ENCODE results near the gene PHYKPL. TPM values are rescaled to one million over a fixed set of nuclear protein-coding genes. Genes with fewer than 3 reads are reported as not detected.

Gene PHYKPL
- total RNA-seq, 4 donors from 2014 or later = 25.0 to 54.6 (median 33.7) TPM

DNA sequence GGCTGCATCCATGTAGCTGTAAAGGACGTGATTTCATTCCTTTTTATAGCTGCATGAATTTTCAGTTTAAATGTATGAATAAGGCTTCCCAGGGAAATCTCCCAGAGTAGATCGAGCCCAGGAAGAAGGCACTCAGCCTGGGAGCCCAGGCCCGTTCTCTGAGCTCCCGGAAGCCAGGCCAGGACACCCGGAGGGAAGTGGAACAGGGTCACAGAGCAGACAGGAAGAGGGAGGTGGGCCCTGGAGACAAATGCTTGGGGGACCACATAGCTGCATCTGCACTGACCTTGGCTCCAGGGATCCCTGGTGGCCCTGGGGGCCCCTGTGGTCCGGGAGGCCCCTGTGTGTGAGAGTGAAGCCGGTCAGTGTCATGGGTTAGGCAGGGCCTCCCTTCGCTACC is 19.7 kb upstream of the PHYKPL start:
- no peaks in the 10 kb centered on the region for H3K27me3 ChIP-seq
- DNase-seq (no peak), ATAC-seq (no peak)
- TF ChIP-seq POLR2A (IDR thresholded peaks at IDR 0.05) = no peak
- TF ChIP-seq CTCF (IDR thresholded peaks at IDR 0.05 in 4 of 5, conservative IDR thresholded peaks at IDR 0.05 in 1 of 5) = no peak
- peaks cover 0 to 10% of the 10 kb centered on the region in 2 donors for H3K4me1 ChIP-seq
- H3K4me3 ChIP-seq = no peak overlapping the region
- intact Hi-C loops (cut with DNase I; ENCODE audit: low total_unique reads) = no loop called here
- no peak overlapping the region for H3K27ac ChIP-seq
- in situ Hi-C loops (cut with MboI; ENCODE audit: low sequenced_read_pairs in 4 of 4) = loop anchor here in 1 of 4 donors (25.0 kb wide), 1 partner anchor 610 kb away; the partner anchor contains the start of gene ZNF354B
- no peaks in the 10 kb centered on the region for H3K36me3 ChIP-seq
- no peaks in the 10 kb centered on the region for H3K9me3 ChIP-seq

GRCh38 chr5:178250263-178250662 is 17.7 kb upstream of the PHYKPL start:
- Histone ChIP-seq H3K4me3 (no peak overlapping the region), H3K4me1 (peaks cover 0 to 10% of the 10 kb centered on the region in 2 donors), H3K27ac (no peak overlapping the region), H3K27me3 (no peaks in the 10 kb centered on the region), H3K9me3 (no peaks in the 10 kb centered on the region), H3K36me3 (no peaks in the 10 kb centered on the region)
- DNase-seq = no peak
- in situ Hi-C loops (cut with MboI; ENCODE audit: low sequenced_read_pairs in 4 of 4) = loop anchor here in 1 of 4 donors (25.0 kb wide), 1 partner anchor 612 kb away; the partner anchor contains the start of gene ZNF354B
- intact Hi-C loops (cut with DNase I; ENCODE audit: low total_unique reads) = no loop called here
- no peak for ATAC-seq
- TF ChIP-seq POLR2A (IDR thresholded peaks at IDR 0.05) (no peak), CTCF (IDR thresholded peaks at IDR 0.05 in 4 of 5, conservative IDR thresholded peaks at IDR 0.05 in 1 of 5) (no peak)

GRCh38 chr5:178249191-178249989 is 16.8 kb upstream of the PHYKPL start:
- no peaks in the 10 kb centered on the region for H3K27me3 ChIP-seq
- peaks cover 0 to 10% of the 10 kb centered on the region in 2 donors for H3K4me1 ChIP-seq
- H3K9me3 ChIP-seq = no peaks in the 10 kb centered on the region
- no peaks in the 10 kb centered on the region for H3K36me3 ChIP-seq
- no peak overlapping the region for H3K4me3 ChIP-seq
- no peak for TF ChIP-seq POLR2A (IDR thresholded peaks at IDR 0.05)
- no peak for TF ChIP-seq CTCF (IDR thresholded peaks at IDR 0.05 in 4 of 5, conservative IDR thresholded peaks at IDR 0.05 in 1 of 5)
- ATAC-seq = peak; percentile 36 to 78
- no peak overlapping the region for H3K27ac ChIP-seq
- intact Hi-C loops (cut with DNase I; ENCODE audit: low total_unique reads) = no loop called here
- no peak for DNase-seq
- in situ Hi-C loops (cut with MboI; ENCODE audit: low sequenced_read_pairs in 4 of 4) = no loop called here

DNA sequence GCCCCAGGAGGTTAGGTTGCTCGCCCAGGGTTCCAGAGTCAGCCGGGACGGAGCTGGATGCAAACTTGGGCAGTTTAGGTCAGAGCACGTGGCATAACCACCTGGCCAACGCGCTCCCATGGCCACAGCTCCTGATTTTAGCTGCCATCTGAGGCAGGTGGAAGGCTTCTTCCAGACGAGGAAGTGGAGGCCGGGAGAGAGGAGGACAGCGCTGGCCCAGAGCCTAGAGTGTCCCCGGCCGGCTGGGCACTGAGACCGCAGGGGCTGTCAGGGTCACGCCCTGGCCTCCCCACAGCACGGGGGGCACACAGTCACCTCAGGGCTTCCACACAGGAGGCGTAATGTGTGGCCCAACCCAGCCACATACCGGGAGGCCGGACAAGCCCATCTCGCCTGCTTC is 16.1 kb upstream of the PHYKPL start:
- no peak for DNase-seq
- H3K36me3 ChIP-seq = no peaks in the 10 kb centered on the region
- H3K4me1 ChIP-seq = peaks cover 0 to 10% of the 10 kb centered on the region in 2 donors
- no peak overlapping the region for H3K27ac ChIP-seq
- in situ Hi-C loops (cut with MboI; ENCODE audit: low sequenced_read_pairs in 4 of 4) (no loop called here), intact Hi-C loops (cut with DNase I; ENCODE audit: low total_unique reads) (no loop called here)
- ATAC-seq = no peak
- H3K4me3 ChIP-seq = no peak overlapping the region
- H3K27me3 ChIP-seq = no peaks in the 10 kb centered on the region
- no peak for TF ChIP-seq CTCF (IDR thresholded peaks at IDR 0.05 in 4 of 5, conservative IDR thresholded peaks at IDR 0.05 in 1 of 5)
- no peak for TF ChIP-seq POLR2A (IDR thresholded peaks at IDR 0.05)
- no peaks in the 10 kb centered on the region for H3K9me3 ChIP-seq

Data from gastrocnemius medialis (tissue), 4 donors.